Esophagus mucosa (tissue), 1 donor: ENCODE measurements around the gene LRRIQ4. TPM values are rescaled to one million over a fixed set of nuclear protein-coding genes. Genes with fewer than 3 reads are reported as not detected.

Source experiments
- ATAC-seq: fragments of 200-7000 bp; cut with Tn5 transposase; one replicate; pipeline ENCODE4 v1.9.1; 2020
- total RNA-seq: library from RNA; stranded (reverse); gene quantifications from one replicate; pipeline ENCODE4 v1.2.4, GENCODE V29; 2023
- donor health status: DM: yes; HTN: yes; CAD: no.

The LRRIQ4 gene
- total RNA-seq, 1 donor from 2014 or later, result not detected

GRCh38 chr3:169861871-169862270 is 49.2 kb downstream of the LRRIQ4 start:
- ATAC-seq, result no peak

- ATAC-seq, result peak; percentile 88
Observed at GRCh38 chr3:169863458-169863899, 50.8 kb downstream of the LRRIQ4 start.

- ATAC-seq, result no peak
Observed at GRCh38 chr3:169864270-169864669, 51.6 kb downstream of the LRRIQ4 start.

- no peak for ATAC-seq
Observed at GRCh38 chr3:169865176-169865767, 52.6 kb downstream of the LRRIQ4 start.

- no peak for ATAC-seq
Observed at GRCh38 chr3:169867584-169868210, 55.0 kb downstream of the LRRIQ4 start.

GRCh38 chr3:169868369-169868768 is 55.7 kb downstream of the LRRIQ4 start:
- ATAC-seq, result no peak

- no peak for ATAC-seq
Observed at GRCh38 chr3:169869484-169870220, 57.0 kb downstream of the LRRIQ4 start, which contains the start of gene LRRC31. TSS of gene LRRC31 (minus strand) at chr3:169869935. CDS start at chr3:169869807, 128 bp downstream.

GRCh38 chr3:169871129-169871886 is 58.6 kb downstream of the LRRIQ4 start:
- no peak for ATAC-seq

- ATAC-seq, result no peak
Observed at GRCh38 chr3:169879013-169879557, 66.4 kb downstream of the LRRIQ4 start.

- no peak for ATAC-seq
Observed at GRCh38 chr3:169879845-169880575, 67.3 kb downstream of the LRRIQ4 start.

- ATAC-seq, result no peak
Observed at GRCh38 chr3:169880576-169881250, 68.0 kb downstream of the LRRIQ4 start.

GRCh38 chr3:169886671-169887070 is 74.0 kb downstream of the LRRIQ4 start:
- ATAC-seq, result no peak

Other genes starting within 250 kb of the LRRIQ4 start
- gene MECOM, start 149.2 kb upstream of the LRRIQ4 start, total RNA-seq, result 23.3 TPM
- gene TERC, start 47.8 kb upstream of the LRRIQ4 start, total RNA-seq, result 10.6 TPM
- gene ACTRT3, start 43.3 kb upstream of the LRRIQ4 start, total RNA-seq, result 1.6 TPM
- gene MYNN, start 39.5 kb upstream of the LRRIQ4 start, total RNA-seq, result 8.8 TPM
- 0.24 TPM for gene LRRC34, start within 50 bp of the LRRIQ4 start, total RNA-seq
- gene LRRC31, start 57.1 kb downstream of the LRRIQ4 start, total RNA-seq, result not detected
- gene SAMD7, start 98.7 kb downstream of the LRRIQ4 start, total RNA-seq, result not detected
- 37.0 TPM for gene SEC62, start 153.9 kb downstream of the LRRIQ4 start, total RNA-seq
- 1.4 TPM for gene GPR160, start 225.1 kb downstream of the LRRIQ4 start, total RNA-seq